Transverse colon (tissue), 4 donors: ENCODE results near the gene RRBP1.

ENCODE experiments used
- EP300 ChIP-seq: sonication (generic); formaldehyde crosslinking; IDR thresholded peaks from one replicate; pipeline ENCODE4 v1.6.1; 2017; ENCODE audit warnings: antibody characterized with exemption, low read depth
- POLR2A ChIP-seq: fragments of 450-650 bp; IDR thresholded peaks from one replicate; pipeline ENCODE4 v1.6.1; 2016; ENCODE audit warnings: antibody characterized with exemption, mild to moderate bottlenecking, moderate library complexity
- POLR2AphosphoS5 ChIP-seq, 3 donors: sonication (generic); formaldehyde crosslinking; IDR thresholded peaks; one replicate each; pipeline ENCODE4 v1.6.1; 2016; ENCODE audit warnings: antibody characterized with exemption in 3 of 3
- TF ChIP-seq, protein P1 (sequence below), 5 experiments: fragments of 200-600 bp in 3 of 5; fragments of 450-650 bp in 2 of 5; sonication (generic) in 3 of 5; IDR thresholded peaks; 1 replicate in 2 of 5; 2 replicates in 3 of 5; pipeline ENCODE4 v1.5.1; 2016 to 2017; ENCODE audit warnings: antibody characterized with exemption in 5 of 5, inconsistent platforms in 3 of 5, mild to moderate bottlenecking in 2 of 5, moderate library complexity in 1 of 5

DNA sequence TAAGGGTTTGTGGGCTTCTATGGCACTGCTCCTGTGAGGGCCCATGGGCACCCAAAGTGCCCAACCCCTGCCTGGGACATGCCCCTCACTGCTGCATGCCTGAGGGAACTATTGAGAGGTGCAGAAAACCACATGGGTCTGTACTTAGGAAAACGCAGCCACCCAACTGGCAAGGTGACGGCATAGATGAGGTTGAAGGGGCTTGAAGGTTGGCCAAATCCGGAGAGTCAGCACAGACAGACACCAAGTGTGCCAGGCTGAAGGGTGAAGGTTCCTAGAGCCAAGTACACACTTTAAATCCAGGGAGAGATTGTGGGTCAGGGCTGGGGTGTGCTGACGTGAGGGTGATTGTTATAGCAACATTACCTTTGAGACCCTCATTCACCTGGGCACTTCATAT, 23.9 kb upstream of the RRBP1 start:
- TF ChIP-seq POLR2AphosphoS5 (IDR thresholded peaks at IDR 0.05) (no peak), EP300 (no peak), POLR2A (no peak)
- TF ChIP-seq, protein P1, sequence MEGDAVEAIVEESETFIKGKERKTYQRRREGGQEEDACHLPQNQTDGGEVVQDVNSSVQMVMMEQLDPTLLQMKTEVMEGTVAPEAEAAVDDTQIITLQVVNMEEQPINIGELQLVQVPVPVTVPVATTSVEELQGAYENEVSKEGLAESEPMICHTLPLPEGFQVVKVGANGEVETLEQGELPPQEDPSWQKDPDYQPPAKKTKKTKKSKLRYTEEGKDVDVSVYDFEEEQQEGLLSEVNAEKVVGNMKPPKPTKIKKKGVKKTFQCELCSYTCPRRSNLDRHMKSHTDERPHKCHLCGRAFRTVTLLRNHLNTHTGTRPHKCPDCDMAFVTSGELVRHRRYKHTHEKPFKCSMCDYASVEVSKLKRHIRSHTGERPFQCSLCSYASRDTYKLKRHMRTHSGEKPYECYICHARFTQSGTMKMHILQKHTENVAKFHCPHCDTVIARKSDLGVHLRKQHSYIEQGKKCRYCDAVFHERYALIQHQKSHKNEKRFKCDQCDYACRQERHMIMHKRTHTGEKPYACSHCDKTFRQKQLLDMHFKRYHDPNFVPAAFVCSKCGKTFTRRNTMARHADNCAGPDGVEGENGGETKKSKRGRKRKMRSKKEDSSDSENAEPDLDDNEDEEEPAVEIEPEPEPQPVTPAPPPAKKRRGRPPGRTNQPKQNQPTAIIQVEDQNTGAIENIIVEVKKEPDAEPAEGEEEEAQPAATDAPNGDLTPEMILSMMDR (IDR thresholded peaks at IDR 0.05), result no peak
